Muscle of leg (tissue), 11 donors: ENCODE data around the gene SLC13A3. TPM values are rescaled to one million over a fixed set of nuclear protein-coding genes. Genes with fewer than 3 reads are reported as not detected.

ENCODE experiments used
- DNase-seq: peaks from one replicate; pipeline ENCODE4 v3.0.0; 2013
- H3K27ac ChIP-seq: one replicate; pipeline ENCODE4 v1.5.1; 2013; ENCODE audit warnings: mild to moderate bottlenecking, low read length, control low read depth
- H3K27me3 ChIP-seq: one replicate; pipeline ENCODE4 v1.6.1; 2013; ENCODE audit warnings: low read length; ENCODE audit not compliant: control insufficient read depth, insufficient read depth
- H3K36me3 ChIP-seq: one replicate; pipeline ENCODE4 v1.6.1; 2013; ENCODE audit warnings: low read length; ENCODE audit not compliant: control insufficient read depth, insufficient read depth
- H3K4me1 ChIP-seq: one replicate; pipeline ENCODE4 v1.6.1; 2013; ENCODE audit warnings: low read length; ENCODE audit not compliant: control insufficient read depth, insufficient read depth
- H3K4me3 ChIP-seq: one replicate; pipeline ENCODE4 v1.5.1; 2013; ENCODE audit warnings: low read length, control low read depth
- H3K9me3 ChIP-seq: replicated peaks from 2 replicates; pipeline ENCODE4 v1.6.1; 2013; ENCODE audit warnings: low read depth, low read length; ENCODE audit not compliant: control insufficient read depth
- WGBS: methylation state at CpG from one replicate; pipeline ENCODE4 v1.1.5; 2013; ENCODE audit warnings: missing lambda C conversion rate; ENCODE audit not compliant: insufficient coverage; 5-methylcytosine and 5-hydroxymethylcytosine counted together
- polyA plus RNA-seq, 8 donors: library from polyadenylated mRNA; unstranded; fragments of 120-200 nt; gene quantifications; one replicate each; pipeline versions ENCODE4 v1.2.1 to v1.2.3, GENCODE V29; 2013; ENCODE audit warnings: inconsistent platforms in 1 of 8, low replicate concordance in 1 of 8; ENCODE audit not compliant: insufficient read length in 8 of 8, insufficient read depth in 1 of 8
- total RNA-seq: library from RNA; stranded (reverse); fragments of 120-200 nt; gene quantifications from one replicate; pipeline ENCODE4 v1.2.4, GENCODE V29; 2013

SLC13A3 gene
- total and polyA plus RNA-seq, 9 donors, result 2.3 to 4.2 (median 3.1) TPM

GRCh38 chr20:46690219-46691106 lies 39.2 kb upstream of the SLC13A3 start:
- 40% methylated on average over 8 of the region's 13 CpGs for WGBS
- peaks cover 12% of the 10 kb centered on the region for H3K4me1 ChIP-seq
- DNase-seq, result no peak
- H3K9me3 ChIP-seq, result no peaks in the 10 kb centered on the region
- peak overlapping the region; percentile 79 for H3K4me3 ChIP-seq
- peak overlapping the region; percentile 94 for H3K27ac ChIP-seq
- no peaks in the 10 kb centered on the region for H3K27me3 ChIP-seq
- peaks cover 4% of the 10 kb centered on the region for H3K36me3 ChIP-seq

GRCh38 chr20:46689754-46690085 lies 38.5 kb upstream of the SLC13A3 start:
- no peak for DNase-seq
- Histone ChIP-seq H3K9me3 (no peaks in the 10 kb centered on the region), H3K36me3 (peaks cover 6% of the 10 kb centered on the region), H3K4me3 (peak overlapping the region; percentile 79), H3K27ac (peak overlapping the region; percentile 94), H3K27me3 (no peaks in the 10 kb centered on the region), H3K4me1 (peaks cover 12% of the 10 kb centered on the region)
- 0% methylated on average over 10 of the region's 12 CpGs for WGBS

- peak within 1 kb of the TSS; percentile 94 for H3K27ac ChIP-seq
- DNase-seq, result peak; percentile 100
- H3K4me1 ChIP-seq, result peaks cover 15% of the 10 kb centered on the region
- under 1% methylated on average over 70 of the region's 71 CpGs for WGBS
- no peaks in the 10 kb centered on the region for H3K9me3 ChIP-seq
- peak within 1 kb of the TSS; percentile 79 for H3K4me3 ChIP-seq
- no peaks in the 10 kb centered on the region for H3K27me3 ChIP-seq
- peaks cover 6% of the 10 kb centered on the region for H3K36me3 ChIP-seq
These were observed 38.0 kb upstream of the SLC13A3 start, which contains the start of gene TP53RK for GRCh38 chr20:46689082-46689753. TP53RK (minus strand) TSS chr20:46689444; CDS start chr20:46689414, 30 bp downstream.

GRCh38 chr20:46688151-46689081 lies 37.2 kb upstream of the SLC13A3 start:
- peaks cover 6% of the 10 kb centered on the region for H3K36me3 ChIP-seq
- H3K27me3 ChIP-seq, result no peaks in the 10 kb centered on the region
- H3K4me1 ChIP-seq, result peaks cover 21% of the 10 kb centered on the region
- DNase-seq, result no peak
- H3K9me3 ChIP-seq, result no peaks in the 10 kb centered on the region
- peak overlapping the region; percentile 79 for H3K4me3 ChIP-seq
- 4% methylated on average over 14 of the region's 20 CpGs for WGBS
- peak overlapping the region; percentile 94 for H3K27ac ChIP-seq

GRCh38 chr20:46683939-46684750 lies 32.9 kb upstream of the SLC13A3 start:
- H3K4me3 ChIP-seq, result peak overlapping the region; percentile 50
- H3K9me3 ChIP-seq, result no peaks in the 10 kb centered on the region
- no peaks in the 10 kb centered on the region for H3K27me3 ChIP-seq
- 29% methylated on average over 7 of the region's 23 CpGs for WGBS
- peak overlapping the region; percentile 86 for H3K27ac ChIP-seq
- DNase-seq, result peak; percentile 86
- peaks cover 11% of the 10 kb centered on the region for H3K36me3 ChIP-seq
- H3K4me1 ChIP-seq, result peaks cover 34% of the 10 kb centered on the region

- Histone ChIP-seq H3K4me3 (peak overlapping the region; percentile 50), H3K27me3 (no peaks in the 10 kb centered on the region), H3K27ac (peak overlapping the region; percentile 33), H3K9me3 (no peaks in the 10 kb centered on the region), H3K36me3 (peaks cover 11% of the 10 kb centered on the region), H3K4me1 (peaks cover 34% of the 10 kb centered on the region)
- 29% methylated on average over 8 of the region's 8 CpGs for WGBS
- DNase-seq, result no peak
These were observed 32.3 kb upstream of the SLC13A3 start for GRCh38 chr20:46683668-46683938.

- peaks cover 11% of the 10 kb centered on the region for H3K36me3 ChIP-seq
- no peak for DNase-seq
- 46% methylated on average over 3 of the region's 12 CpGs for WGBS
- H3K9me3 ChIP-seq, result no peaks in the 10 kb centered on the region
- H3K27ac ChIP-seq, result no peak overlapping the region
- peaks cover 30% of the 10 kb centered on the region for H3K4me1 ChIP-seq
- no peaks in the 10 kb centered on the region for H3K27me3 ChIP-seq
- H3K4me3 ChIP-seq, result peak overlapping the region; percentile 50
These were observed 31.9 kb upstream of the SLC13A3 start for GRCh38 chr20:46683011-46683667.

- 90% methylated on average over 2 of the region's 9 CpGs for WGBS
These were observed 31.0 kb upstream of the SLC13A3 start for GRCh38 chr20:46682063-46682821.

More at GRCh38 chr20:46682063-46682821, 31.0 kb upstream of the SLC13A3 start:
- H3K27me3 ChIP-seq, result no peaks in the 10 kb centered on the region
- peaks cover 11% of the 10 kb centered on the region for H3K36me3 ChIP-seq
- H3K4me3 ChIP-seq, result no peak overlapping the region
- no peaks in the 10 kb centered on the region for H3K9me3 ChIP-seq
- H3K4me1 ChIP-seq, result peaks cover 24% of the 10 kb centered on the region
- DNase-seq, result no peak
- no peak overlapping the region for H3K27ac ChIP-seq
